Activated CD8-positive, alpha-beta T cell treated with anti-CD3 and anti-CD28 coated beads for 36 hours (primary cell): ENCODE data around the gene RAB3D. TPM values are rescaled to one million over a fixed set of nuclear protein-coding genes. Genes with fewer than 3 reads are reported as not detected.

Source experiments
- ATAC-seq: fragments of 200-7000 bp; cut with Tn5 transposase; one replicate; pipeline ENCODE4 v1.10.0; 2021; ENCODE audit warnings: mild to moderate bottlenecking, moderate library complexity
- CTCF ChIA-PET: fragments of 350-600 bp; sonication (Branson Sonifier 250); formaldehyde crosslinking; loops from one replicate; lab custom pipeline; 2021; ENCODE audit warnings: antibody characterized with exemption; lab: Charles Lee
- POLR2A ChIA-PET: fragments of 350-600 bp; sonication (Branson Sonifier 250); formaldehyde crosslinking; loops from one replicate; lab custom pipeline; 2021; ENCODE audit warnings: antibody characterized with exemption; lab: Charles Lee
- DNase-seq: peaks from one replicate; pipeline ENCODE4 v3.0.0-alpha.2; 2020
- H3K27ac Mint-ChIP-seq: one replicate; pipeline ENCODE4 v1.8.0; 2021; ENCODE audit warnings: mild to moderate bottlenecking, mixed read lengths
- H3K27me3 Mint-ChIP-seq: one replicate; pipeline ENCODE4 v1.8.0; 2021; ENCODE audit warnings: mixed read lengths
- H3K36me3 Mint-ChIP-seq: one replicate; pipeline ENCODE4 v1.8.0; 2021; ENCODE audit warnings: low read depth, mixed read lengths
- H3K4me1 Mint-ChIP-seq: one replicate; pipeline ENCODE4 v1.8.0; 2021; ENCODE audit warnings: low read depth, mixed read lengths
- H3K4me3 Mint-ChIP-seq: one replicate; pipeline ENCODE4 v1.8.0; 2021; ENCODE audit warnings: mild to moderate bottlenecking, moderate library complexity, mixed read lengths
- H3K9me3 Mint-ChIP-seq: one replicate; pipeline ENCODE4 v1.8.0; 2021; ENCODE audit warnings: mixed read lengths
- intact Hi-C: fragments of 100-400 bp; cut with micrococcal nuclease; formaldehyde crosslinking; loops from one replicate; pipeline ENCODE4 v1.10.0; 2022
- total RNA-seq, 2 experiments: library from RNA; stranded (reverse); gene quantifications; one replicate each; pipeline ENCODE4 v1.2.3, GENCODE V29; 2021
- TF ChIP-seq, protein P1 (sequence below): fragments of 200-600 bp; IDR thresholded peaks from one replicate; pipeline ENCODE4 v1.8.0; 2022; ENCODE audit warnings: antibody characterized with exemption, mild to moderate bottlenecking

The RAB3D gene
- total RNA-seq, 2 experiments from 2014 or later = 6.7 to 7.0 TPM

GRCh38 chr19:11284515-11284914, 54.9 kb downstream of the RAB3D start:
- Mint-ChIP-seq H3K36me3 (no peaks in the 10 kb centered on the region), H3K27ac (no peak overlapping the region), H3K4me3 (no peak overlapping the region), H3K9me3 (peaks cover 2% of the 10 kb centered on the region), H3K27me3 (peaks cover 22% of the 10 kb centered on the region), H3K4me1 (peaks cover 5% of the 10 kb centered on the region)
- ATAC-seq (no peak), DNase-seq (no peak)
- TF ChIP-seq, protein P1, sequence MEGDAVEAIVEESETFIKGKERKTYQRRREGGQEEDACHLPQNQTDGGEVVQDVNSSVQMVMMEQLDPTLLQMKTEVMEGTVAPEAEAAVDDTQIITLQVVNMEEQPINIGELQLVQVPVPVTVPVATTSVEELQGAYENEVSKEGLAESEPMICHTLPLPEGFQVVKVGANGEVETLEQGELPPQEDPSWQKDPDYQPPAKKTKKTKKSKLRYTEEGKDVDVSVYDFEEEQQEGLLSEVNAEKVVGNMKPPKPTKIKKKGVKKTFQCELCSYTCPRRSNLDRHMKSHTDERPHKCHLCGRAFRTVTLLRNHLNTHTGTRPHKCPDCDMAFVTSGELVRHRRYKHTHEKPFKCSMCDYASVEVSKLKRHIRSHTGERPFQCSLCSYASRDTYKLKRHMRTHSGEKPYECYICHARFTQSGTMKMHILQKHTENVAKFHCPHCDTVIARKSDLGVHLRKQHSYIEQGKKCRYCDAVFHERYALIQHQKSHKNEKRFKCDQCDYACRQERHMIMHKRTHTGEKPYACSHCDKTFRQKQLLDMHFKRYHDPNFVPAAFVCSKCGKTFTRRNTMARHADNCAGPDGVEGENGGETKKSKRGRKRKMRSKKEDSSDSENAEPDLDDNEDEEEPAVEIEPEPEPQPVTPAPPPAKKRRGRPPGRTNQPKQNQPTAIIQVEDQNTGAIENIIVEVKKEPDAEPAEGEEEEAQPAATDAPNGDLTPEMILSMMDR = no peak
- intact Hi-C loops = no loop called here
- CTCF ChIA-PET = no interaction called here
- POLR2A ChIA-PET = no interaction called here

DNA sequence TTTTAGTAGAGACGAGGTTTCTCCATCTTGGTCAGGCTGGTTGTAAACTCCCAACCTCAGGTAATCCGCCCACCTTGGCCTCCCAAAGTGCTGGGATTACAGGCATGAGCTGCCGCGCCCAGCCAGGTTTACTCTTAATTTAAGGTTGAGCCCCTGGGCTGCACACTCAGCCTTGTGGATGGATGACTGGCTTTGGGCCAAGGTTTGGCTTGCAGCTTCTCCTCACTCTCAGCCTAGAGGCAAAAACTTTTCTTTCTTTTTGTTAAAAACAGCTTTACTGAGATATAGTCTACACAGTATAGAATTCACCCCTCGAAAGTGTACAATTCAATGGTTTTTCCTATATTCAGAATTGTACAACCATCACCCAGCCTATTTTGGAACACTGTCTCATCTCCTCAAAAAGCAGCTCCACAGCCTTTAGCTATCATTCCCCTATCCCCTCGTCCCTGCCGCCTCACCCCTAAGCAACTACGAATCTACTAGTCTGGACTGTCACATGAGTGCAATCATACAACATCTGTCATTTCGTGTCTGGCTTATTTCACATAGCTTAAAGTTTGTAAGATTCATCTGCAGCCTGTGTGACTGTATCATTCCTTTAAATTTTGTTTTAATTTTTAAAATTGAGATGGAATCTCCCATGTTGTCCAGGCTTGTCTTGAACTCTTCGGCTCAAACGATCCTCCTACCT, 58.0 kb downstream of the RAB3D start:
- no peak for DNase-seq
- intact Hi-C loops = no loop called here
- CTCF ChIA-PET = interaction anchor here (0.8 kb wide), 1 partner anchor 101 kb away, joined by 3 read pairs; no protein-coding TSS in a partner anchor
- Mint-ChIP-seq H3K27me3 (peaks cover 23% of the 10 kb centered on the region), H3K36me3 (no peaks in the 10 kb centered on the region), H3K4me1 (peaks cover 8% of the 10 kb centered on the region), H3K4me3 (no peak overlapping the region), H3K9me3 (peaks cover 4% of the 10 kb centered on the region), H3K27ac (no peak overlapping the region)
- POLR2A ChIA-PET = interaction anchor here (1.1 kb wide), 1 partner anchor 10 kb away, joined by 3 read pairs; no protein-coding TSS in a partner anchor
- no peak for ATAC-seq
- TF ChIP-seq, protein P1 = no peak

GRCh38 chr19:11279505-11280236, 59.8 kb downstream of the RAB3D start:
- ATAC-seq = peak; percentile 72
- ChIA-PET CTCF (interaction anchor here (0.7 to 1.1 kb wide), 2 partner anchors 14 to 150 kb away, joined by 3 read pairs; no protein-coding TSS in a partner anchor), POLR2A (no interaction called here)
- Mint-ChIP-seq H3K36me3 (no peaks in the 10 kb centered on the region), H3K4me3 (peak overlapping the region; percentile 11), H3K9me3 (peaks cover 4% of the 10 kb centered on the region), H3K27ac (no peak overlapping the region), H3K4me1 (peaks cover 8% of the 10 kb centered on the region), H3K27me3 (peaks cover 28% of the 10 kb centered on the region)
- TF ChIP-seq, protein P1 = no peak
- intact Hi-C loops = no loop called here
- DNase-seq = peak; percentile 48

- POLR2A ChIA-PET = no interaction called here
- intact Hi-C loops = no loop called here
- no peak overlapping the region for H3K27ac Mint-ChIP-seq
- H3K4me1 Mint-ChIP-seq = peaks cover 8% of the 10 kb centered on the region
- peaks cover 31% of the 10 kb centered on the region for H3K27me3 Mint-ChIP-seq
- no peak for DNase-seq
- no peak overlapping the region for H3K4me3 Mint-ChIP-seq
- CTCF ChIA-PET = interaction anchor here (0.7 kb wide), 1 partner anchor 204 kb away, joined by 3 read pairs; no protein-coding TSS in a partner anchor
- ATAC-seq = no peak
- peaks cover 4% of the 10 kb centered on the region for H3K9me3 Mint-ChIP-seq
- H3K36me3 Mint-ChIP-seq = no peaks in the 10 kb centered on the region
- TF ChIP-seq, protein P1 = no peak
Observed at GRCh38 chr19:11278670-11279069, 60.8 kb downstream of the RAB3D start.
